AG09319 (cell line): Measurements from ENCODE around the gene KLHDC8B.

ENCODE experiments used
- DNase-seq: peaks from one replicate; pipeline ENCODE4 v3.0.0-alpha.2; 2010; ENCODE audit warnings: low read depth; ENCODE audit errors: extremely low read depth
- TF ChIP-seq, protein P1 (sequence below): IDR thresholded peaks from 2 replicates; pipeline ENCODE4 v1.5.1; 2011; ENCODE audit warnings: low read depth, mild to moderate bottlenecking, inconsistent platforms, low read length, moderate library complexity

KLHDC8B gene

DNA sequence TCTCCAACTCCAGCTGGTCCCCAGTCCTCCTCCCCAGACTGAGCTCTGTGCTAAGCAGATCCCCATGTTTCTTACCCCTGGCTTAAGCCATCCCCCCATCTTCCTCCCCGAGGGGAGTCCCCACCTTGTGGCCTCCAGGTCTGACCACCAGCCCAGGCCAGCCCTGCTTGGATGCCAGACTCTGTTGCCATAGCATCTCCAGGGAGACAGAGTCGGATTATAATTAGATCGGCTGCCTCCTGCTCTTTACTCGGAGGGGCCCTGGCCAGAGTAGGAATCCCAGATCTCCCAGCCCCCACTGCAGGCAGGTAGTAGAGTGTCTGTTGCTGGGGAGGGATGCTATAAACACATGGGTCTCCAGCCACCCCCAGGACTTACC, 2.4 kb downstream of the KLHDC8B start:
- DNase-seq: no peak
- TF ChIP-seq, protein P1, sequence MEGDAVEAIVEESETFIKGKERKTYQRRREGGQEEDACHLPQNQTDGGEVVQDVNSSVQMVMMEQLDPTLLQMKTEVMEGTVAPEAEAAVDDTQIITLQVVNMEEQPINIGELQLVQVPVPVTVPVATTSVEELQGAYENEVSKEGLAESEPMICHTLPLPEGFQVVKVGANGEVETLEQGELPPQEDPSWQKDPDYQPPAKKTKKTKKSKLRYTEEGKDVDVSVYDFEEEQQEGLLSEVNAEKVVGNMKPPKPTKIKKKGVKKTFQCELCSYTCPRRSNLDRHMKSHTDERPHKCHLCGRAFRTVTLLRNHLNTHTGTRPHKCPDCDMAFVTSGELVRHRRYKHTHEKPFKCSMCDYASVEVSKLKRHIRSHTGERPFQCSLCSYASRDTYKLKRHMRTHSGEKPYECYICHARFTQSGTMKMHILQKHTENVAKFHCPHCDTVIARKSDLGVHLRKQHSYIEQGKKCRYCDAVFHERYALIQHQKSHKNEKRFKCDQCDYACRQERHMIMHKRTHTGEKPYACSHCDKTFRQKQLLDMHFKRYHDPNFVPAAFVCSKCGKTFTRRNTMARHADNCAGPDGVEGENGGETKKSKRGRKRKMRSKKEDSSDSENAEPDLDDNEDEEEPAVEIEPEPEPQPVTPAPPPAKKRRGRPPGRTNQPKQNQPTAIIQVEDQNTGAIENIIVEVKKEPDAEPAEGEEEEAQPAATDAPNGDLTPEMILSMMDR: no peak

DNA sequence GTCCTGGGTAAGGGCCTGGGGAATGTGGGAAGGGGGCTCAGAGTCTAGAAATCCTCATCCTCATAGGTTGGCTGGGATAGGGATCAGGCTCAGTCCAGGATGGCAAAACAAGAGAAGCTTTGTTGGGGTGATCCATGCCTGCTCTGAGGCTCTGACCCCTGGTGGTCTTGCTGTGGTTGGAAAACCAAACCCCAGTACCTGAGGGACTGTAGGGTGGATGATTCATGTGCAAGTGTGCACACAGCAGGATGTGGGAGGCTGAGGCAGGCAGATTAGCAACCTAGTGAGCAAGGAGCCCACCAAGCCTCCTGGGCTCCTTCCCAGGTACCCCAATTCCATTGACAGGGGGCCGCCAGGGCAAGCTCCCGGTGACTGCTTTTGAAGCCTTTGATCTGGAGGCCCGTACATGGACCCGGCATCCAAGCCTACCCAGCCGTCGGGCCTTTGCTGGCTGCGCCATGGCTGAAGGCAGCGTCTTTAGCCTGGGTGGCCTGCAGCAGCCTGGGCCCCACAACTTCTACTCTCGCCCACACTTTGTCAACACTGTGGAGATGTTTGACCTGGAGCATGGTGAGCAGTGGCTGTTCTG, 3.1 kb downstream of the KLHDC8B start:
- no peak for DNase-seq
- TF ChIP-seq, protein P1: no peak

DNA sequence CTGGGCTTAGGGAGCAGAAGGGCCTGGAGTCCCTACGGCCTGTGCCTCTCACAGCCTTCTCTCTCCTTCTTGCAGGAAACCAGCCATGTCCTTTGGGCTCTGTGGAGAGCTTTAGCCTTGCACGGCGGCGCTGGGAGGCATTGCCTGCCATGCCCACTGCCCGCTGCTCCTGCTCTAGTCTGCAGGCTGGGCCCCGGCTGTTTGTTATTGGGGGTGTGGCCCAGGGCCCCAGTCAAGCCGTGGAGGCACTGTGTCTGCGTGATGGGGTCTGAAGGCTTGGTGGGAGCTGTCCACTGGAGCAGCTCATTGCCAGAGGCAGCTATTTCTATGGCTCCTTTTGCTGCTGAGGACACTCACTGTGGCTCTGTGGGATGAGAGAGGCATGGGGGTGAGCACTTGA, 4.1 kb downstream of the KLHDC8B start:
- TF ChIP-seq, protein P1: no peak
- DNase-seq: no peak

DNA sequence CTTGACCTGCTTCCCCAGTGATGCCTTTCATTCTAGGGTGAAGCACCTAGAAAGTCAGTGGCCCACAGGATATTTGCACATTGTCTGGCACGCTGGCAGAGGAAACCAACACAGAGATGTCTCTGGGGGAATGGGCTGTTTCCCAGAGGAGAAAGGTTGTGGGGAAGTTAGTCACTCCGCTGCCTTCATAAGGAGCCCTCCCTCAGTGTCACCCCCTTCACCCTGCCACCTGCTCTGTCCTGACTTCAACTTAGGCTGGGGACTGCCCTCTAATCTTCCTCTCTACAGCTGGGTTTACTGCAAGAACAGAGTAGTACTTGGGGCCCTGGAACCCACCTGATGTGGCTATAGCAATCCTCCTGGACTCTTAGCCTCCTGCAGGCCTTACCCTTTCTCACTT, 5.7 kb downstream of the KLHDC8B start:
- no peak for DNase-seq
- TF ChIP-seq, protein P1: no peak

DNA sequence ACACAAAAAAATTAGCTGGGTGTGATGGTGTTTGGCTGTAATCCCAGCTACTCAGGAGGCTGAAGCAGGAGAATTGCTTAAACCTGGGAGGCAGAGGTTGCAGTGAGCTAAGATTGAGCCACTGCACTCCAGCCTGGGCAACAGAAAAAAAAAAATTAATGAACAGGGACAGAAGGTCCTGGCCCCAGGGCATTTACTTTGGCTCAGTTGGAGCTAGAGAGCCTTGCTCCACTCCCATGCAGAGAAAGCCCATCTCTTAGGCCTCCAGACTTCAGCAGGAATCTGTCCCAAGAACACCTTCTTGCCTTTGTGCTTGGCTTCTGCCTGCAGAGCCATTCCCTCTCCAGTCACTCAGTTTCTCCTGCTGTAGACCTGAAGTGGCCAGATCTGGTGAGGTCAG, 8.7 kb downstream of the KLHDC8B start:
- TF ChIP-seq, protein P1: no peak
- no peak for DNase-seq

DNA sequence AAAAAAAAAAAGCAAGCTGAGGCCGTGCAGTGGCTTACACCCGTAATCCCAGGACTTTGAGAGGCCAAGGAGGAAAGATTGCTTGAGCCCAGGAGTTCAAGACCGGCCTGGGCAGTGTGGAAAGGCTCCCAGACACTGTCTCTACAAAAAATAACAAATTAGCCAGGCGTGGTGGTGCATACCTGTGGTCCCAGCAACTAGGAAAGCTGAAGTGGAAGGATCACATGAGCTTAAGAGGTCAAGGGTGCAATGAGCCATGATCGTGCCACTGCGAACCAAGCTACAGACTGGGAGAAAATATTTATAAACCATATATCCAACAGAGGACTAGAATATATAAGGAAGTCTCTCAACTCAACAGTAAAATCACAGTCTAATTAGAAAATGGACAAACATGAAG, 10.0 kb downstream of the KLHDC8B start:
- TF ChIP-seq, protein P1: no peak

DNA sequence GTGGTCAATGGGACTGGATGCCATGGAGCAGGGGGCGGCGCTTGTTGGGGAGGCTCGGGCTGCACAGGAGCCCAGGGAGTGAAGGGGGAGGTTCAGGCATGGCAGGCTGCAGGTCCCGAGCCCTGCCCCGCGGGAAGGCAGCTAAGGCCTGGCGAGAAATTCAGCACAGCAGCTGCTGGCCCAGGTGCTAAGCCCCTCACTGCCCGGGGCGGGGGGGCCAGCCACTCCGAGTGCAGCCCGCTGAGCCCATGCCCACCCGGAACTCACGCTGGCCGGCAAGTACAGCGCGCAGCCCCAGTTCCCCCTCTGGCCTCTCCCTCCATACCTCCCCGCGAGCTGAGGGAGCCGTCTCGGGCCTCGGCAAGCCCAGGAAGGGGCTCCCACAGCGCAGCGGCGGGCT, 11.3 kb downstream of the KLHDC8B start:
- no peak for DNase-seq
- TF ChIP-seq, protein P1: no peak

More for the DNA sequence above, 10.0 kb downstream of the KLHDC8B start:
- DNase-seq: no peak
